GM19035 (cell line): Measurements from ENCODE around the gene ARHGAP9.
"Not testable (repeated sequence)": the region's sequence is repeated elsewhere in the genome, so short reads cannot be mapped to it uniquely, and the experiment has no call there.

Source experiments
- ATAC-seq: cut with Tn5 transposase; IDR thresholded peaks from one replicate; pipeline ENCODE4 v1.9.1; 2021; ENCODE audit not compliant: unreplicated experiment

Gene ARHGAP9

DNA sequence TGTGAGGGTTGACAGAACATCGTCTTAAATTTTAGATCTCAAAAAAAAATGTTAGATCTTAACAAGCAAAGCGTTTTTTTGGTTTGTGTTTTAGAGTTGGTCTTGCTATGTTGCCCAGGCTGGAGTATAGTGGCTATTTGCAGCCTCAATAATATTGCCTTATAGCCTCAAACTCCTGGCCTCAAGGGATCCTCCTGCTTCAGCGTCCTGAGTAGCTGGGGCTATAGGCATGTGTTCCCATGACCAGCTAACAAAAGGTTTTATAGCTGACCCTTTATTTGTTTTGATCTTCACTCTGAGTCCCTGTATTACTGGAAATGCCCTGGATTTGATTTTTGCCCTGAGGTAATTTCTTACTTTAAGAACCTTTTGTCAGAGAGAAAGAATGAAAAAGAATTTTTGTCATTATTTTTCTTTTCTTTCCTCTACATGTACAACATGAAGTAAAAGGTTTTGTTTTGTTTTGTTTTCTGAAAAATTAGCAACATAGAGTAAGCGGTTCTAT is 39.9 kb downstream of the ARHGAP9 start:
- ATAC-seq, result no peak

DNA sequence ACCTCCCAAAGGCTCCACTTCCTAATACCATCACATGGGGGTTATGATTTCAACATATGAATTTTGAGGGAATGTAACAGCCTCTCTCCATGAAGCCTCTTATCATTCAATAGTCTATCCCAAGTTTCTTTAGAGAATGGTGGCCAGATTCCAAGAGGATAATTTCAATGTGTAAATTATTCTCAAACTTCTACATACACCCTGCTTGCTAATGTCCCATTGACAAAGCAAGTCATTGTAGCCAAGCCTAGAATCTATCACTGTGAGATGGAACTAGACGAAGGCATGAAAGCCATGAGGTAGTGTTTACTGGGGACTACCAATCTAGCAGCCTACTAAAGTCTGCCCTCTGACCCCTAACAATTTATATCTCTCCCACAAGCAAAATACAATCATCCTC is 41.3 kb downstream of the ARHGAP9 start:
- no peak for ATAC-seq

DNA sequence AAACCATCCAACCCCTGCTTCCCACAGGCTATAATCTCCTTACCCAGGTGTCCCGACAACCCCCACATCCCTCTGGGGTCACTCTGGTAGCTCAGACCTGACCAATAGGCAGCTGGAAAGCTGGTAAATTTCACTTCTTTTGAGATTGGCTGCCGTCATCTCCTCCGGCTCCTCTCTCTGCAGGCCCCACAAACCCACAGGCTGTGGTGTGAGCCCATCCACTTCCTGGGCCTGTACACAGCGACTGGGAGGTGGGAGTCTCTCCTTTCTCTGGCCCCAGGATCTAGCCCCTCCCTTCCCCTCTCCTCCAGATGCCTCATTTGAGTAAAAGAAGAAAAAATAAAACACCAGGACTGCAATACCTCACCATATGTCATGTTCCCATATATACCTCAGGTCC is 44.4 kb downstream of the ARHGAP9 start:
- no peak for ATAC-seq

DNA sequence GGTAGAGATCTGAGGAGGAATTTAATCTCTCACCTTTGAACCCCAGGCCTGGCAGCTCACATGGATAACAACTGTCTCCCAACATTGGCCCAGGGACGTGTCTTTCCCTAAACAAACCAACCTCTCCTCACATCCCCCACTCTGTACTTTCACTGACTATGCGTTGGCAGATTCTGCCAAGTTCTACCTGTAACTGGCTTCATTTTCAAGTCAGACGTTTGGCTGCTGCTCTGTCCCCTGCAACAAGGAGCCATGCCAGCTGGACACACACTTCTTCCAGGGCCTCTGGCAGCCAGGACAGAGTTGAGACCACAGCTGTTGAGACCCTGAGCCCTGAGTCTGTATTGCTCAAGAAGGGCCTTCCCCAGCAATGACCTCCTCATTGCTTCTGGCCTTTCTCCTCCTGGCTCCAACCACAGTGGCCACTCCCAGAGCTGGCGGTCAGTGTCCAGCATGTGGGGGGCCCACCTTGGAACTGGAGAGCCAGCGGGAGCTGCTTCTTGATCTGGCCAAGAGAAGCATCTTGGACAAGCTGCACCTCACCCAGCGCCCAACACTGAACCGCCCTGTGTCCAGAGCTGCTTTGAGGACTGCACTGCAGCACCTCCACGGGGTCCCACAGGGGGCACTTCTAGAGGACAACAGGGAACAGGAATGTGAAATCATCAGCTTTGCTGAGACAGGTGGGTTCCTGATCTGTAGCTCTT is 45.0 kb downstream of the ARHGAP9 start, which contains the start of gene INHBC:
INHBC (plus strand) TSS at position 268 of the 707 bp plus-strand sequence; CDS start at position 371, 103 bp downstream.
- no peak for ATAC-seq

DNA sequence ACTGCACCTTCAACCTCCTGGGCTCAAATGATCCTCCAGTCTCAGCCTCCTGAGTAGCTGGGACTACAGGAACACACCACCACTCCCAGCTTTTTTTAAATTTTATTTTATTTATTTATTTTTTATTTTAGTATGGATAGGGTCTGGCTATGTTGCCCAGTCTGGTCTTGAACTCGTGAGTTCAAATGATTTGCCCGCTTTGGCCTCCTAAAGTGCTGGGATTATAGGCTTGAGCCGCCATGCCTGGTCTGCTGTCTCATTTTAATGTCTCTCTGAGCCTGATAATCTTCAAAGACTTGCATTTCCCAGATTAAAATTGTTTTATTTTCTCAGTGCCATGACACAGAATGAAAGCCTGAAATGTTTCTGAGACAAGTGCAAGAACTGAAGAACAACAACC is 46.3 kb downstream of the ARHGAP9 start:
- ATAC-seq, result no peak

DNA sequence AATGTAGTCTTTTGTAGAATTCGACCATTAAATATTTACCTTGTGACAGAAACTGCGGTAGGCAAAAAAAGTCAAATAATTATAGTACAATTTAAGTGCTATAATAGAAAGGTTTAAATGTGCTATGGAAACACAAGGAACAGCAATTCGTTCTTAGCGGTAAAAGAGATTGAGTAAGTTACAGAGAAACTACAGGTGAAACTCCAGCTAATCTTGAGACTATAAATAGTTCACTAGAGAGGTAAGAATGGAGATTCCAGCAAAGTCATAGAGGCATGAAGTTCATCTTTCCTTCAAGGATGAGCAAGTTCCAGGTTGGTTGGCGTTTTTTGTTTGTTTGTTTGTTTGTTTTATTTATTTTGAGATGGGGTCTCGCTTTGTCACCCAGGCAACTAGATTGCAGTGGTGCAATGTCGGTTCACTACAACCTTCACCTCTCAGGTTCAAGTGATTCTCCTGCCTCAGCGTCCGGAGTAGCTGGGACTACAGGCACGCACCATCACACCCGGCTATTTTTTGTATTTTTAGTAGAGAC is 47.9 kb downstream of the ARHGAP9 start:
- ATAC-seq, result no peak

DNA sequence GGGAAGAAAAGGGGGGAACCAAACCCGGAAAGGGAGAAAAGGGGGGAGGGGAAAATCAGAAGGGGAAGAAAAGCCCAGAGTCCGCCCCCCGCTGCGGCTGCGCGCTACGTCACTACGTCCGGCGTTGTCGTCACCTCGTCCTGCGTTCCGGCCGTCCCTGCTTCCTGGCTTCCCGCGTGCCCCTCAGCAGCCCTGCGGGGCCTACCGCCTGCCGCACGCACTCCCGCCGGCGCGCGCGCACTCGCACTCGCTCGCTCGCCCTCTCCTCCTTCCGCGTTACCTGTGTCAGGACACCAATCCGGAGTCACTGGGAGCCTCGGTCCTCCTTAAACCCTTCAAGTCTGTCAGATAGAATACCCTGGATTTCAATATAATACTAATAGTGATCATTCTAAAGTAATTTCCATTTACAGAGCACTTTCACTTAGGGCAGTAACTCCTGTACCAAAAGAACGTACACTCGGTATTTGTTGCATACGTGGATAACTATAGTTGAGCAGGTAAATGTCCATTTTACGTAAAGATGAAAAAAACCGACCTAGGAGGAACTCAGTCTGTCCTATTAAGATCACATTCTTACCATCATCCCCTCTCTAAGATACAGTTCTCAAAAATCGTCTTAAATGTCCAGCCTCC is 48.6 kb downstream of the ARHGAP9 start, which contains the start of gene R3HDM2:
R3HDM2 (minus strand) TSS at position 113 of the 636 bp plus-strand sequence. CDS start 120,615 bp downstream, outside the sequence.
- peak; percentile 98 for ATAC-seq

DNA sequence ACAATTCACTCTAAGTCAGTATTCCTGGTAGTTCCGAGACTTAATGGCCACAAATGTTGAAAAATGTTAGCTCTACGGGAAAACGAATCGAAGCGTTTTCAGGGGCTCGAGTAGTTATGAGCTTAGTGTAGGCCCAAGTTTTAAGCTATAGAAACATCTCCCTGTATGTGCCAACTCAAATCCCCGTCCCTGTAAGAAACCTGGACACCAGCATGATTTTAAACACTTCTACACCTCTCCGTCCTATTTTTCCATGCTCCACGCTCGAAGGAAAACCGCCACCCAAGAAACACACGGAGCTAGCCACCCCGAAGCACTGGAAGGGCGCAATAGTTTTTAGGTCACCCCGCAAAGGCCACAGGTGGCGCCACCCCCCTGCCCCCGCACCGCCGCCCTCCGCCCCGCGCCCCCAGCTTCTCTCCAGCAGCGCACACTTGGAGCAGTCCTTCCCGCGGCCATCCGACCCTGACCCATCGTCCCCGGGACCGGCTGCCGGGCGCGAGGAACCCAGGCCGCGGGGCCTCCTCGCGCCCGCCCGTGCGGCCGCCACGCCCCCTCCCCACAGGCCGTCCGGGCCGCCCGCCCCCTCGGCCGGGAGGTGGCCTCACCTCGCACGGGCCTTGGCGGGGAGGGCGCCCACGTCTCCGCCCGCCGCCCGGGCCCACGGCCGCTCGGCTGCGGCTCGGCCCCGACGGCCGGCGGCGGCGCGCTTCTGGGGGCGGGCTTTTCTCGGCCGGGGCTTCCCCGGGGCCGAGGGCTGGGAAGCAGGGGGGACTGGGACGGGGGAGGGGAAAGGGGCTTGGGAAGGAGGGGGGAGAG is 49.3 kb downstream of the ARHGAP9 start:
- ATAC-seq, result peak; percentile 54

DNA sequence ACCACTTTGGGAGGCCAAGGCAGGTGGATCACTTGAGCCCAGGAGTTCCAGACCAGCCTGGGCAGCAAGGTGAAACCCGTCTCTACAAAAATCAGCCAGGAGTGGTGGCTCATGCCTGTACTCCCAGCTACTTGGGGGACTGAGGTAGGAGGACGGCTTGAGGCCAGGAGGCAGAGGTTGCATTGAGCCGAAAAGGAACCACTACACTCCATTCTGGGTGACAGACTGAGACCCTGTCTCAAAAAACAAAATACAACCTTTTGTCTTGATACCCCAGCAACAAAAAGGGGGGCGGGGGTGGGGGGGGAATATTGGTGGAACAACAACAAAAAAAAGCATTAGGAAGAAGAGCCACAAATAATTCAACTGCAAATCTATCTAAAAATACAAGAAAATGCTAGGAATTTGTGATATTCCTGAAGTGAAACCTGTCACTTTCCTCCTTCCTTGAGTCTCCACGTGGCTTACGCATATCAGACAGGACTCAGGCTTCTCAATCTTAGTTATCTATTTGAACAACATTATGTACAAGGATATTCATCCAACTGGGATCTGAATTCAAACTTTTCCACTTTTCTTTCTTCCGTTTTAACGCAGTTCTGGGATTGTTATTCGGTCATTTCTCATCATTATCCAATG is 50.1 kb downstream of the ARHGAP9 start:
- ATAC-seq, result no peak

DNA sequence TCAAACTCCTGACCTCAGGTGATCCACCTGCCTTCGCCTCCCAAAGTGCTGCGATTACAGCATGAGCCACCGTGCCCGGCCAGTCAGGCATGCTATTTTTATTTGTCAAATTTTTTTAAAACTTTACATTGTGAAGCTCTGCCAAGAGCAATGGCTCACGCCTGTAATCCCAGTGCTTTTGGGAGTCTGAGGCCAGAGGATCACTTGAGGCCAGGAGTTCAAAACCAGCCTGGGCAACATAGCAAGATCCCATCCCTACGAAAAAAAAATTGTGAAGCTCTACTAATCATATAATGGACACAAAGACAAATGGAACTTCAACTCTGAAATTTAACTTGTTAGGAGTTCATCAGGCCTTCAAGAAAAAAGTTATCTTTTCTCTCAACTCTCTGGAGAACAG is 50.7 kb downstream of the ARHGAP9 start:
- no peak for ATAC-seq

DNA sequence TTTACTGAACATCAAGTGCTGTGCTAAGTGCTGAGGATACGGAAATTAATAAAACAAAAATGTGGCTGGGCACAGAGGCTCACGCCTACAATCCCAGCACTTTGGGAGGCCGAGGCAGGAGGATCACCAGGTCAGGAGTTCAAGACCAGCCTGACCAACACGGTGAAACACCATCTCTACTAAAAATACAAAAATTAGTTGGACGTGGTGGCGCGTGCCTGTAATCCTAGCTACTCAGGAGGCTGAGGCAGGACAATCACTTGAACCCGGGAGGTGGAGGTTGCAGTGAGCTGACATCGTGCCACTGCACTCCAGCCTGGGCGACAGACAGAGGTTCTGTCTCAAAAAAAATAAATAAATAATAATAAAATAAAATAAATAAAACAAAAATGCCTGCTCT is 52.7 kb downstream of the ARHGAP9 start:
- ATAC-seq, result not testable (repeated sequence)
